HG02571 (cell line): ENCODE measurements around the gene NKTR.

Experiments
- ATAC-seq: cut with Tn5 transposase; IDR thresholded peaks from one replicate; pipeline ENCODE4 v1.9.1; 2021; ENCODE audit warnings: mild to moderate bottlenecking, moderate library complexity; ENCODE audit not compliant: unreplicated experiment

NKTR gene

GRCh38 chr3:42661593-42662022, 61.1 kb downstream of the NKTR start:
- ATAC-seq: no peak

DNA sequence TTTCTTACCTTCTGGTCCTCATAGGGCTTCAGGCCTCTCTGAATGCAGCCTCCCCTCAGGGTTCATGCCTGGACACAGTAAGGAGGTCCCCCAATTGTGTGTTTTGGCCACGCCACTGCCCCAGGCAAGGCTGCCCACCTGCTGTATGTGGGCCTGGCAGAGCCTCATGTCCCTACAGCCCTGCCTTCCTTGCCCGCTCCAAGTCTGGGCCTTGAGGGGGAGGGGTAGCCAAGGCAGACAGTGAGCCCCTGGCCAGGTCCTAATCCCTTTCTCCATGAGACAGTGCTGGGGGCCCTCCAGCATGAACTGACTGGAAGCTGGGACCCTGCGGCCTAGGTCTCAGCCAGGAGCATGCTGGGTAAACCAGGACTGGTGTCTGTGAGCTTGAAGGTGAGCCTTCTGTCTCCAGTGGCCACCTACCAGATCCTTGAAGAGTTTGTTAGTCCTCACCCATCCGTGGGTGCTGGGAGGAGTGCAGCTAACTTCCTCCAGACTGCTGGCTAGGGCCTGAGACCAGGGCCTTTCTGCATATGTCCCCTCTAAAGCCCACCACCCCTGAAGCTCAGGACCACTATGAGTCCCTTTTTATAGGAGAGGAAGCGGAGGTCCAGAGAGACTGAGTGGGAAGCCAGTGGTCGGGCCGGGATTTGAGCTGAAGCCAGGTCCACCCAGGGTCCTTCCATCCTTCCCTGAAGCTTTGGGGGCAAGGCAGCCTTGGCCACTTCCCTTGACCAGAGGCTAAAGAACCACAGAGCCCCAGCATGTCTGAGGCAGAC, 61.7 kb downstream of the NKTR start:
- no peak for ATAC-seq

DNA sequence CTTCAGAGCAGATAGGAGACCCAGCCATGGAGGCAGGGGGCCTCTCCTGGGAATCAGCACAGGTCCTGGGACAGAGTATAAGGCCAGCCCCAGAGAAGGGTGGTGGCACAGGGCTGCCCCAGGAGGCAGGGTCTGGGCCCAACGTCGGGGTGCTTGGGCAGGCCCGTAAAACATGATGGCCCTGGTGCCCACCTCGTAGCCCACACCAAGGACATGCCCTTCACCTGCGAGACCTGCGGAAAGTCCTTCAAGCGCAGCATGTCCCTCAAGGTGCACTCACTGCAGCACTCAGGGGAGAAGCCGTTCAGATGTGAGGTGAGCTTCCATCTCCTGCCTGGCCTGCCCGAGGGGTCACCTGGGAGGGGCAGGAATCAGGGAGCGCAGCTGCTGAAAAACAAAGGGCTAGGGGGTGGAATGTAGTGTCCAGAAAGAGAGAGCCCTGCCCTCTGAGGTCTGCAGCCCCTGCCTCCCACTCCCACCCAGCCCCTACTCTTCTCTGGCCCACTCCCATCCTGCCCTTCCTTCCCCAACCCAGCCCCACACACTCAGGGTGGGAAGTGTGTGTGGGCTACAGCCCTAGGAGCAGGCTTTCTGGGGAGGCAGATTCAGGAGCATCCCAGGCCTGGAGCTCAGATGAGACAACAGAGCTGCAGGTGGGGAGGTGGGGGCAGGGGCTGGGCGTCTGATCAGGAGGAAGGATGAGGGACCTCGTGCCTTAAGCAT, 62.5 kb downstream of the NKTR start:
- ATAC-seq: no peak

GRCh38 chr3:42663581-42664437, 63.3 kb downstream of the NKTR start:
- no peak for ATAC-seq

- no peak for ATAC-seq
Measured at GRCh38 chr3:42664438-42664803, 63.9 kb downstream of the NKTR start.

DNA sequence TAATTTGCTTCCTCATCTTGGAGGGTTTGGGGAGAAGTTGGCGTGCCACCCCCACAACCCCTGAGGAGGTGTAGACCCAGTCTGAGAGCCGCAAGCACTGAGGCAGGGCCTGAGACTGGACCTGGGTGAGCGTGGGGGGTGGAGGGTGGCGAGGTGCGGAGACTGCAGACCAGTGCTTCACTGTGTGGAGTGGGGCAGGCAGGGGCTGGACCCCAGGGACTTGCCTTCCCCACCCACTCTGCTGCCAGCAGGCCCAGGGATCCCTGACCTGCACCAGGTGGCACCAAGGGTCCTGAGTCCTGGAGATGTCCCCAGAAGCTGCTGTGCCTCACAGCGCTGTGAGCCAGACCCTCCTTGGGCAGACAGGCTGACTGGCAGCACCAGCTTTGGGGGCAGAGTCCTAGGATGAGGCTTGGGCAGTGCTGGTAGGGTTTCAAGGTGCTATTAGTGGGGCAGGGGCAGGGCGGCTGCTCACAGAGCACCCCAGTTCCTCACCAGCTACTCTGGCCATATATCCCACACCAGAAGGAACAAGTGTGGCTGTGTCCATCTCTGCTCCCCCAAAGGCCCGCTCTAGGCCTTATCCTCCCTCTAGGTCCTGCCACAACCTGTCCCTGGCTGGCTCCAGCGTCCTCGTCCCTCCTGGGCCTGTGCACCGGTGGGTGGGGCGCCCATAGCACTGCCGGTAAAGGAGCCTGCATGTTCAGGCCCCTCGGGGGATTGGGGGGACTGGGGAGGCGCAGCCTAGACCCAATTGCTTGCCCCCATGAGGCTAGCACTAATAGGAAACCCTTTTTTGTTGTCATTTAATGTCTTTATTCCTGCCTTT, 64.8 kb downstream of the NKTR start:
- no peak for ATAC-seq

DNA sequence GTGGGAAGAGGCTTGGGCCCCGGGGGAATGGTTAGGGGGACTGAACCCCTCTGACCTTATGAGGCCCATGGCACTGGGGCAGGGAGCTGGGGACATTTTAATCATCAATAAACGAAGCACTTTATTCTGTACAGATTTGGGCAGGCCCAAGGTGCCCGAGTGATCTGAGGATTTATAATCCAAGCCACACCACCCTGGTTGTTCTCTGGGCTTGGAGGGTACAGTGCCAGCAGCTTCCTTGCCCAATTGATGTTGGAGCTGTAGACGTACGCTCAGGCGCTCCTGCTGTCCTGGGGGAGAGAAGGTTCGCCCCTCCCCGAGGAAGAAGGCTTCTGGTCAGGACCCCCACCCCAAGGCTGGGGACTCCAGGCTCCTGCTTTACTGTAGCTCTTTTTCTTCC, 65.5 kb downstream of the NKTR start:
- ATAC-seq: no peak

DNA sequence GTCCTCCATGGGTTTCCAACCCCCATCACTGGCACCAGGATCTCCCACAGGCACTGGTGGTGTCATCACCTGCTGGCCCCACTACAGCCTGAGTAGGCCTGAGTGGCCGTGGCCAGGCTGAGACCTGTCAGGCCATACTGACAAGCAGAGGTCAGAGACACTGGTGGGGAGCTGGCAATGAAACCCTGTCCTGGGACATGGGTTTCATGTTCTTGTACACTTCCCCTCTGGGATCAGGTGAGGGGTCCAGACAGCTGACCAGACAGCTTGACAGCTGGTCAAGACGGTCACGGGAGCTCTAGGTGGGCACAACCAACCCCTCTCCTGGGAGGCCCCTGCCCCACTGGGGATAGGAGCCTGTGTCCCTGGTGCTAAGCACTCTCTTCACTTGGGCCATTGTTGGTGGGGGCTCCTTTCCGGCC, 66.1 kb downstream of the NKTR start:
- ATAC-seq: no peak

- no peak for ATAC-seq
Measured at GRCh38 chr3:42667096-42667522, 66.6 kb downstream of the NKTR start.

DNA sequence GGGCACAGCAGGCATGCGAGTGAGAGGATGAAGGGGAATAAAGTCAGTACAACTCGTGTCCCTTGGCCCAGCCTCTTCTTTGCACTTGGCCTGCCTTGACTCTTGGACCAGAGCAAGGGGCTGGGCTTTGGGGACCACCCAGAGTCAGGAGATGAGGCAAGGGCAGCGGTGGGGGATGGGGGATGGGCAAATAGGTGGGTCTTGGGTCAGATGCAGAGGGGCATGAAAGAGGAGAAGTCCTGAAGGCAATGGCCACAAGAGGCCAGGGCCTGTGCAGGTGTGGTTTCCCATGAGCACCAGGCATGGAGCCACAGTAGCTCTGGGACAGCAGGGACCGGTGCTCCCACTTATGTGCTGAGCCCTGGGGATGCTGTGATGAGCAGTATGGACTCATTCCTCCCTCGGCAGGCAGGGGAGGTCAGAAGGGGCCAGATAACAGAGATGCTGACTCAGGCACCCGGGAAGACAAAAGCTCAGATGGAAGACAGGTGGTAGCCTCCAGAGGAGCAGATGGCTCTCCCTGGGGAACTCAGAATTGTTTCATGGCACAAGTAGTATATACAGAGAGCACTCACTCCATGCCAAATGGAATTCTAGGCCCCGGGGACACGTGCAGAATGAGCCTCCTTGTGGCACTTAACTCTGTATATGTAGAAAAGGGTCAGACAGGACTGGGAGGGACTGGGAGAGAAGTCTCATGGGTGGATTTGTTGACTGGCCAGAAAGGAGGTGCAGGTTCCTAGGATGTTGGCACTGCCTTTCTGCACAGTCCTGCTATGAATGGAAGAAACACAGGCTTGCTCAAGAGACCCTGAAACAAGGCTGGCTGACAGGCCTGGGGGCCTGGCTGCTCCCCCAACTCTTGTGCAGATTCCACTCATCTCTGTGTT, 67.3 kb downstream of the NKTR start:
- no peak for ATAC-seq

GRCh38 chr3:42668413-42668760, 67.9 kb downstream of the NKTR start:
- no peak for ATAC-seq

- no peak for ATAC-seq
Measured at GRCh38 chr3:42668793-42669217, 68.3 kb downstream of the NKTR start.

- no peak for ATAC-seq
Measured at GRCh38 chr3:42670051-42670576, 69.6 kb downstream of the NKTR start.

GRCh38 chr3:42670670-42671069, 70.2 kb downstream of the NKTR start:
- no peak for ATAC-seq

DNA sequence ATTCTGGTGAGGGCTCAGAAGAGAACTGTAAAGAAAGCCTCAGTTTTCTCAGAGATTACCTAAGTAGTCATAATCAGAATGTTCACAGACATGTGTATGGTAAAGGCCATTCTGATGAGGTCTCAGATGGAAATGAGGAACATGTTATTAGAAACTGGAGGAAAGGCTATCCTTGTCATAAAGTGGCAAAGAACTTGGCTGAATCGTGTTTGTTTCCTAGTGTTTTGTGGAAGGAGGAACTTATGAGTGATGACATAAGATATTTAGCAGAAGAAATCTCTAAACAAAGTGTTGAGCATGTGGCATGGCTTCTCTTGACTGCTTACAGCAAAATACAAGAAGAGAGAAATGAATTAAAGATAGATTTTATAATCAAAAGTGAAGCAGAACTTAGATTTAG, 72.0 kb downstream of the NKTR start:
- ATAC-seq: no peak

DNA sequence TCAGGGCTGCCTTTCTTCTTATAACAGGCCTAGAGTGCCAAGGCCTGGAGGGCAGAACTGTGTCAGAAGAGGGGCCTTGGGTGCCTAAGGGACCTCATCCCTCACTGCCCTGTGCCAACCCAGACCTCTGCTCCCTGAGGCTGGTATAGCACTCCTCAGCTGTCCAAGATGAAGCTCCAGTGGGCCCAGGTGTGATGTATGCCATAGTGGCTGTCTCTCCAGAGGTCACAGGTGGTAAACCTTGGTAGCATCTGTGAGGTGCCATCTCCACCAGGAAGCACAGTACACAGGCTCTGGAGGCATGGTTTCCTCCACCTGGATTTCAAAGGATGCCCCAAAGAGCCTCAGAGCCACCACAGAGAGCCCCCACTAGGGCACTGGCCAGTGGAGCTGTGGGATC, 72.6 kb downstream of the NKTR start:
- no peak for ATAC-seq

DNA sequence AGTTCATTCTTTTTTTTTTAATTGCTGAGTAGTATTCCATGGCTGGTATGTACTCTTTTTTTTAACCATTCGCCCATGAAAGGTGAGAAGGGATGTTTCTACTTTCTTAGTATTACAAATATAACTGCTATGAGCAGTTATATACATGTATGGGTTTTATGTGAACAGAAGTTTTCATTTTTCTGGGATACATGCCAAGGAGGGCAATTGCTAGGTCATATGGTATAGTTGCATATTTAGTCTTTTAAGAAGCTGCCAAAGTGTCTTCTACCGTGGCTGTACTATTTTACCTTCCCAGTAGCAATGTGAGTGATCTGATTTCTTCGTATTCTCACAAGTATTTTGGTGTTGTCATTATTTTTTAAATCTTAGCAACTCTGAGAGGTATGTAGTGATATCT, 73.7 kb downstream of the NKTR start:
- ATAC-seq: no peak

GRCh38 chr3:42675909-42676308, 75.4 kb downstream of the NKTR start:
- ATAC-seq: no peak

DNA sequence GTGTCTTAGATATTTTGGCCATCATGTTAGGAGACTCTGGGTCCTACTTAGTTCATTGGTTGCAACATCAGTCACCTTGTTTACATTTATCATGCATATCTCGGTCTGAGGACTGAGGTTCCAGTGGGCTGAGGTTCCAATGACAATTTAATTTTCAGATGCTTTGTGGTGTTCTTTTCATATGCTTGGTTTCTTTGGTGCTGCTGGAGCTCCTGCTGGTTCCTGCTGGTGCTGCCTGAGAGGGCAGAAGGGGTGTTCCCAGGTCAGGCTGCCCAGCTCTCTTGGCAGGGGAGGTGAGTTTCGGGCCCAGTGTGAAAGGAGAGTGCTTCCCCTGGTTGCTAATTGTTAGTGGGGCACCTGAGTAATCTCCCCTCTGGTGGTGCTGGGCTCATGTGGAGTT, 78.0 kb downstream of the NKTR start:
- ATAC-seq: no peak
